Activated T-cell treated with anti-CD3 and anti-CD28 coated beads for 4 hours (primary cell): ENCODE results near the gene TMEM63C.
A peak's percentile ranks its signal among the peaks of the same experiment; 100 is the strongest.

Experiments used
- DNase-seq: peaks from one replicate; pipeline ENCODE4 v3.0.0-alpha.2; 2020

The TMEM63C gene

DNA sequence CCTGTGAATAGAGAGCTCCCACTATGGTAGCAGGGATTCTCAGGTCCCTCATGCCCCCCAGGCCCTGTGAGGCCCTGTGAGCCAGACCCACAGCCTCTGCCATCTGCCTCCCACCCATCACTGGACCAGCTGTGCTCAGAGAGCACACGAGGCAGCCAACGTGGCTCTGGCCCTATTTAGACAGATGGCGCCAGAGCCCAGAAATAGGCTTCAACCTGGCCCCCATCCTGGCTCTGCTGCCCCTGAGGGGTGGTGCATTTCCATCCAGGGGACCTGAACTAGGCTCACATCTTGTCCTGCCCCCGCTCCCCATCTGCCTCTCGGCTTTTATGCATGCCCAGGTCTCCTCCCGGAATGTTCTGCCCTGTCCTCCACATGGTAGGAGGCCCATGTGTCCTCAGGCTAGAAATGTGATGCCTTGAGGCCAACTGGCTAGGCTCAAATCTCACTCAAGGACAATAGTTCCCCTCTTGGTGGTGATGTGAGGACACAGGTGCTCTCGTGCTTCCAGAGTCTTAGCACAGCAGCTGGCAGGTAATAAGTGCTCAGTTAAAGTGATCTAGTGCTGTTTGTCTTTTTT is 18.9 kb downstream of the TMEM63C start:
- DNase-seq = no peak

DNA sequence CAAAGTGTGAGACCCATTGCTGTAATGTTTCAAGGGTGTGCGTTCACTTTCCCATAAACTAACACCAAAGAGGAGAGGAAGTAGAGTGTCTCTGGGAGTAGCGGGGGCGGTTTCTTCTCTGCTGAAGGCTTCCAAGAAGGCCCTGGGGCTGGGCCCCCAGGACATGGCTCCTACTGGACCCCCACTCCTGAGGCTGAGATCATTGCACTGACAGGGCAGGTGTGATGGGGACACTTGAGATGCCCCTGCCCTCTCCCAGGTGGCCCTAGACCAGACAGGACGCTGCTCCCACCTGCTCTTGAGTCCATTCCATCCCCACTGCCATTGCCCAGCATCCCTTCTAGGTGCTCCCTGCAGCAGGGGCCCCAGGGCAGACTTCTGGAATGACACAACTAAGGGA is 20.1 kb downstream of the TMEM63C start:
- no peak for DNase-seq

DNA sequence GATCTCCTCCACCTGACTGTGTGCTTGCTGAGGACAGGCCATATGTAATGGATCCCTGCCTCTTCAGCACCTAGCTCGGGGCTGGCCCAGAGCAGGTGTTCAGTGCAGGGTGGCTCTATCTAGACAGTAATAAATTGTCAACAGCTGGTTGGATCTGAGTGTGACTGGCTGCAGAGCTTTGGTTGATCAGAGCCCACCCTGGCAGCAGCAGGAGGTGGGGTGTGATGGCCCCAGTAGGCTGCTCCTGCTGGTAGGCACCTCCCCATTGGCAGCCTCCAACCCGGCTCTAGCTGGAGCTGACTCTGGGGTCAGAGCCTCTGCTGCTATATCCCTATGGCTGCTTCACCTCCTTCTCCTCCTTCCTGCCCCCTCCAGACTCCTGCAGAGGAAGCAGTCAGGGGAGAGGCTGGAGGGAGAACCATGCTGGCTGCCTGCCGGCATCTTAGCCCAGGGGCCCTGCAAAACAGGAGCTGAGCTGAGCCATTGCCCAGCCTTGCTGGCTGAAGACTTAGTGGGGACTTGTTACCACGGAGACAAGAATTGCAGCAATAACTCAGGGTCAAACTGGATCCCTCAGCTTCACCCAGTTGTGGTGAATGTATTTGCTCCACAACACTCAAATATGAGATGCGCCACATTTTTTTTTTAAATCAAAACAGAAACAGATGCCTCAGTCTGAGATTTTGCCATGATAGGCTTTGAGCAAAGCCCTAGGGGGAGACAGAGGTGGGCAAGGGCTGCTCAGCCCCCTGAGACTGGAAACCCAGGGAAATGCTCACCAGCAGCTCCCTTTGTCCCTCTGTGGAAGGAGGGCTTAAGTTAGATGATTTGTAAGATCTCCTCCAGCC is 22.2 kb downstream of the TMEM63C start:
- no peak for DNase-seq

DNA sequence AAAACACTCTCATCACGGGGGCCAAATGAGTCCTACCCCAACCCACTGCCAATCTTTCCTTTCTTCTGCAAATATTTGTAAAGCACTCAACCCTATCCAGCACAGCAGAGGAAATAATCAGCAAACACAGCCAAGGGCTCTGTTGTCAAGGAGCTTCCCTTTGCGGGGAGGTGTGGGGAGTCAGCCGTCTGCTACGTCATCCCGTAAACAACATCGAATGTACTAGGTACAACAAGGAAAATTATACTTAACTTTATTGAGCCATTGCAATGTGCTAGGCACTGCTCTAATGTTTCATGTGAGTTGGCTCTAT is 22.8 kb downstream of the TMEM63C start:
- no peak for DNase-seq

DNA sequence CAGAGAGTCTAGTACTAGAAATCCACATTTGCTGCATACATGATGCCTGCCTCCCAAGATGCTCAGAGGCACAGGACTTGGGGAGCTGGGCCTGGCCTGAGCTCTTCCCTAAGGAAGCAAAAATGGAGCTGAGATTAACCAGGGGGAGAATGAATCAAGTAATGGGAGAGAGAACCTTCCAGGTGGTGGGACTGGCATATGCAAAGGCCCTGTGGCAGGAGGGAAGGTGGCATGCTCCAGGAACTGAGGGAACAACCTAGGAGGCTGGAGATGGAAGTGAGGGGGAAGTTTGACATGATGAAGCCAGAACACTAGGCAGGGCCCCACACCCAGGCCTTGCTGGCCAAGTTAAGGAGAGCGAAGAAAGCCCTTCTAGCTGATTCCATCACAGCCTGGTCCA is 23.3 kb downstream of the TMEM63C start:
- no peak for DNase-seq

DNA sequence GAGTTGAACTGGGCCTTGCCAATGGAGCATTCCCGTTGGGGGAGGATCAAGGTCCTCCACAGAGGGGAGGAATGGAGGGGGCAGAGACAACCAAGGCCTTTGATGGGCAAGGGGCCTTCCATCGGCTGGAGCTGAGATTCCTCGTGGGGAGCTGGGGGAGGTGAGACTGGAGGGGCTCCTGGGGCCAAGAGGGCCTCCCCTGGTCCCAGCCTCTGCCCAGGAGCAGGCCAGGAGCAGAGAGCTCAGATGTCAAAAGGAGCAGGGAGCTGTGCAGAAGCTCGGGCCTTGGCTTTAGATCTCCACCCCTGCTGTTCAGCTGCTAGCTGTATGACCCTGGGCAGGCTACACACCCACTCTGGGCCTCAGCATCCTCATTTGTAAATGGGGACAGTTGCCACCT is 24.0 kb downstream of the TMEM63C start:
- no peak for DNase-seq

DNA sequence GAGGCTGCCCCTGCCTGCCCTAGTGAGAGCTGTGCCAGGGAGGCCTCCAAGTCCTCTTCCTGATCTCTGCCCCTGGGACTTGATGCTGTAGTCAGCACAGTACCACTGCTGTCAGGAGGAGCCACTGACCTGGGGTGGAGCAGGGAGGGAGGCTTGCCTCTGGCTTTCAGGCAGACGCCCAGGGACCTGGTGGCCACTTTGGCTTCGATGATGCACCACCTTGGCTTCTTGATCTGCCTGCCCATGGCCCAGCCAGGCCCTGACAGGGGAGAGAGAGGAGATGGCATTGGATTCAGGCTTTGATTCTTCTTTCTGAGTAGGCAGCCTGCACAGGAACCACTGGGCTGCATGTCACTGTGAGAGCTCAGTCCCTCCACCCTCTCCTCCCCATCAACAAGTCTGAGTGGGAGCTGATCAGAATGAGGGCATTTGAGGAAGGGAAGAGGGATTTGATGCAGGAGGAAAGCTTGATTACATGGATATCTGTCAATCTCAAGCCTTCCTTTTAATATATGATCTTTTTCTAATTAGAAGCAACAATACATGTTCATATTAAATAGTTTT is 24.7 kb downstream of the TMEM63C start:
- no peak for DNase-seq

DNA sequence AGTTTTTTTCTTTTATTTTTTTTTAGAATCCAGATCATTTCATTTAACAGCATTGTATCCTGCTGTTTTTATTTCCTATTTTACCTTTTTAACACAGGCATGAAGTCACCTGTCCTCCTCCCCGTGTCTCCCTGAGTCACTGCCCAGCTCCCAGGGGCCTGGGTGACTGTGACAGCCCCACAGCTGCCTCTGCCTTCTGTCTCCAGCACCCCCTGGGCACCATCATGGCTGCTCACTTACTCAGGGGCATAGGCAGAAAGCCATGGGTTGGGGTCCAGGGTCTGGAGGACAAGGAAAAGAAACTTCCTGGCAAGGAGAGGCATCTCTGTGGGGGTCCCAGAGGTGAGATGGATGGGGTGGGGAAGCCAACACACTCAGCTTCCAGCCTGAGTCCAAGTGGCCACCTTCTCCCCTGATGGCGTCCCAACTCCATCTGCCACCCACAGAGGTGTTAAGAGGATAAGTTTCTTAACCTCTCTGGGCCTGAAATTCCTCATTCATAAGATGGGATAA is 25.3 kb downstream of the TMEM63C start:
- DNase-seq = no peak

DNA sequence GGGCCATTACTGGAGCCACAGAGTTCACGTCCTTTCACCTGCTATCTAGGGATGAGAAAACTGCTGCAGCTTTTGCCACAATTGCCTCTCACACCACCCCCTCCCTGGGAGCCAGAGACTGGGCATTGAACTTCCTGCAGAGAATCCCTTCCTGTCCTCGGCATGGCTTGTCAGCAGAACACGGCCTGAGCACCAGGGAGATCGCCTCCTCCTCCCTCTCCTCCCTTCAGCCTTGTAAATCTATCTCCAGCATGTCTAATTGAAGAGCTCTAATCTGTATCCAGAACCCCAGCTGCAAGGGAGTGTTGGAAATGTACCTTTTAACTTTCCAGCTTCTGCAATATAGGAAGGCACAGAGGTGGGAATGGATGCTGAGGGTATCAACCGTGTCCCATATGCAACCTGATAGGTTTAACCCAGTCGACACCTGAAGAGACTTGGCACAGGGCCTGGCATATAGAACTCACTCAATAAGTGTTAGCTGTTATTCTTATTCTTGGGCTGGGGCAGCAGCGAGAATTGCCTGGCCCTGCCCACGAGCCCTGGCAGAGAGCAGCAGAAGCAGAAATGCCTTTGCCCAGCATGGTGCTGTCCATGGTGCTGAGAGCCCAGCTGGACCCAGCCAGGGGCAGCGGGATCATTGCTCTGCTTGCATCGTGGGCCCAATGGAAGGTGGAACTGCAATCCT is 26.8 kb downstream of the TMEM63C start:
- DNase-seq = peak; percentile 19

DNA sequence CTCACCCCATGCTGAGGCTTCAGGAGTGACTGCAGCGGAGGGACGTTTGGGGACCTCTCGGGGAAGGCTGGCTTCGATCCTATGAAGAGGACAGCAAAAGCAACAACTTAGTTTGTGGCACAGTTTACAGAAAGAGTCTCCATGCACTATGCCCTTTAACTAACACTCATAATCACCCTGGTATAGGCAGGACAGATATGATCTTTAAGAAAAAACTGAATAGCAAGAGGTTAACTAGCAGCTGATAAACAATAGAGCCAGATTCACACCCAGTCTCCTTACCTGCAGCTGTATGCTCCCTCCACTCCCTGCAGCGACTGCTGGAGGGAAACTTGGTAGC is 27.4 kb downstream of the TMEM63C start:
- DNase-seq = no peak

DNA sequence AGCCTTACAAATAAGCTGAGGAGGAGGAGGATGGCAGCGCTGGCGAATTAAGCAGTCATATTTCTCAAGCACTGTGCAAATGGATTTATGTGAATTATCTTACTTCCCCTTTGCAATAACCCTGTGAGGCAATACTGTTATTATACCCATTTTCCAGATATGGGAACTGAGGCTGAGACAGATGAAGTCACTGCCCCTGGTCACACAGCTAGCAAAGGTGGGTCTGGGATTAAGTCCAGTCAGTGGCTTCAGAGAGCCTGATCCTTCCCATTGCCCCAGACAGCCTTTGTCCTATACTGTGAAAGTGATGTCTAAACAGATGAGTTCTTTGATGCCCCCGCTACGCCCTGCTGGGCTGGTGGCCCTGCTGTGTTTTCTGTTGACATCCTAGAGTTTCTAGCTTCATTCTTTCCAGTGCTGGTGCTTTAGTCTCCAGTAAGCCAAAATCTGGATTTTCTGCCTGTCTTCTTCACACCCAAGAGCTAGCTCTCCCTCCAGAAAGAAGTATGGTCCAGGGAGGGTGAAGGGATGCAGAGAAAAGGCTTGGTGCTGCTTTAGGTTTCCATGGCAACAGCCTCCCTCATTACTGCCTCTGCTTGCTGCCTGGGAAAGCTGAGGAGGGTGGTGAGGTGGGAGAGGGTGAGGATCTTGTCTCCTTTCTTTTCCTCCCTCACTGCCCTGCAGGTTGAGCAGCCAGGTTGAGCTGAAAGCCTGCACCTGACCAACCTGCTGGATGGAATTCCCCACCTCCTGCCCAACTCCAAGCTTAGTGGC is 30.7 kb downstream of the TMEM63C start:
- DNase-seq = no peak

DNA sequence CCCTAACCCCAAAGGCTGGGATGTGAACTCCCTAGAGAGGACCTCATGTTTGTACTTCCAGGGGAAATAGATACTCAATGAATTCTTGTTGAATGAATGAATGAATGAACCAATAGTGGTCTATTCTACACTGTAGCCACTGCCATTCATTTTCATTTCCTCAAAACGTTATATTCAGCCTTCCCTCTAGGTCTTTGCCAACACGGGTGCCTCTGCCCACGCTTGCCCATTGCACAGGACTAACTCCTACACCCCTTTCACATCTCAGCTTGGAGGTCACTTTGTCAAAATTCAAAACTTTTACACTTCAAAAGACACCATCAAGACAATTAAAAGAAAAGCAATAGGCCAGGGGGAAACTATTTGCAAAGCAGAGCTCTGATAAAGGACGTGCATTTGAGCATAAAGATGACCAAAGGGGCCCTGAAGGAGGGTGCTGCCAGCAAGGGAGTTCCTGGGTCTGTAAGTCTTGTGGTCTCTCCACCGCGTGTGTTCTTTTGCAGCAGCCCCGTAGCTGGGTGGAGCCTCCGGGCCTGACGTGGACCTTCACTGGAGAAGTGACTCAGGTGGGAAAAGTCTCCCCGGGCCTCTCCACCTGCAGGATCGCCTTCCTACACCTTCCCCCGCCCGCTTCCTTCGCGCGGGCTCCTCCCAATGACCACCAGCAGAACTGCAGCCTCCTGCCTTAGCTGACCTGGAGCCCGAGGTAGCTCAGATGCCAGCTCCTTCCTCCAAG is 31.5 kb downstream of the TMEM63C start:
- DNase-seq = peak; percentile 6

DNA sequence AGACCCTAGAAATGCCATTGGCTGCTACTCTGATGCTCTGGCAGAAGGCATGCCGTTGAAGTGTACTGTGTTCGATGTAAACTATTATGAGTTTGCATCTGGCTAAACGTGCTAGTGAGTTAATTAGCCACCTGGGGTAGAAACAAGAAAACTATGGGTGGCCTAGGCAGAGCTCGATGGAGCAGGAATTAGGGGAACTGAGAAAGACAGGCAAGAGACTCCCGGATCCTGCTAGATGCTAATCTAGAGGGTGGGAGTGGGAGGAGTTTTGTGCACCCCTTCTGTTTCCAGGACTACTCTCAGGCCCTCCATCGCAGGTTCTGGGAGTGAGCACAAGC is 32.0 kb downstream of the TMEM63C start:
- no peak for DNase-seq

DNA sequence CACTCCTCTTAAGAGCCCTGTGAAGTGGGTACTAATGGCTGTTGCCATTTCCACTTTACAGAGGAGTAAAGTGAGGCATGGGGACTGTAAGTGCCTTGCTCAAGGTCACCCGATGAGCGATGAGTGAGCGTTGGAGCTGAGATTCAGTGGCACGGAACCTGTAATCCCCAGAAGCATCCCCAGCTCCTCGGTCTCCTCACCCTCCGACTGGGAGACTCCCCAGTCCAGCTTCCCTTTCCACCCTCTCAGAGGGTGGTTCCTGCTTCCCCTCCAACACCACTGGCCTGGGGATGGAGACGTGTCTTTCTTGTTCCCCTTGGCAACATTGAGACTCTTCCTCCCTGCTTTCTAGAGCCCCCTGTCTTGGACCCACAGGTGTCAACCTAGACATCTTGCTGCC is 32.6 kb downstream of the TMEM63C start:
- no peak for DNase-seq

DNA sequence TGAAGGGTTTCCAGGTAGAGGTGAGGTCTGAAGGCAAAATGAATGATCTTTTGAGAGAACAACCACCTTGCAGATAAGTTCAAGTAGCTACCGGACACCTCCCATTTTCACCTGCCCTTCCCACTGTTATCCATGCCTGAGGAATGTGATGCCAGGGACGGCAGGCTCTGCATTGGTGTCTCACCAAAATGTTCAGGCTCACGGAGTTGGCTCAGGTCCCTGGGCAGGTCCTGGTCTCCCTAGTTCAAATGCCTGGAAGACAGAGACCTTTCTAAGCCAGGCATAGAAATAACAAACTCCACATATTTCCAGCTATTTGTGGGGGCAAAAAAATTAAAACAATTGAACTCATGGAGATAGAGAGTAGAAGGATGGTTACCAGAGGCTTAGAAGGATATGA is 36.0 kb downstream of the TMEM63C start:
- no peak for DNase-seq

DNA sequence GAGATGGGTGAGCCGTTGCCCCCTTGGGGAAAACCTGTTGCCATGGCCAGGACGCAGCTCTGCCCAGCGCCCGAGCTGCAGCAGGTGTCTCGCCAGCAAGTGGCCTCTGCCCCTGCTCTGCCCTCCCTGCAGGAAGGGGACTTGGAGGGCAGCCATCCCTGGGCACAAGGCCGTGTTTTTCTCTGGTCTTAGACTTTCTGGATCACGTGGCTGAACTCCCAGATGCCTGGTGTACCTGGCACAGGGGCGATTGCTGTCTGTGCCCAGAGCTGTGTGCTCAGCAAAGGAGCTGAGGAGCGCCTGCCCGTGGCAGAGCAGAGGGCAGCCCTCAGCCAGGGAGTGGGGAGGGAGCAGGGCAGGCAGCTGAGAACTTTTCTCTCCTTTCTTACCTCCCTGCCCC is 38.0 kb downstream of the TMEM63C start:
- DNase-seq = no peak

DNA sequence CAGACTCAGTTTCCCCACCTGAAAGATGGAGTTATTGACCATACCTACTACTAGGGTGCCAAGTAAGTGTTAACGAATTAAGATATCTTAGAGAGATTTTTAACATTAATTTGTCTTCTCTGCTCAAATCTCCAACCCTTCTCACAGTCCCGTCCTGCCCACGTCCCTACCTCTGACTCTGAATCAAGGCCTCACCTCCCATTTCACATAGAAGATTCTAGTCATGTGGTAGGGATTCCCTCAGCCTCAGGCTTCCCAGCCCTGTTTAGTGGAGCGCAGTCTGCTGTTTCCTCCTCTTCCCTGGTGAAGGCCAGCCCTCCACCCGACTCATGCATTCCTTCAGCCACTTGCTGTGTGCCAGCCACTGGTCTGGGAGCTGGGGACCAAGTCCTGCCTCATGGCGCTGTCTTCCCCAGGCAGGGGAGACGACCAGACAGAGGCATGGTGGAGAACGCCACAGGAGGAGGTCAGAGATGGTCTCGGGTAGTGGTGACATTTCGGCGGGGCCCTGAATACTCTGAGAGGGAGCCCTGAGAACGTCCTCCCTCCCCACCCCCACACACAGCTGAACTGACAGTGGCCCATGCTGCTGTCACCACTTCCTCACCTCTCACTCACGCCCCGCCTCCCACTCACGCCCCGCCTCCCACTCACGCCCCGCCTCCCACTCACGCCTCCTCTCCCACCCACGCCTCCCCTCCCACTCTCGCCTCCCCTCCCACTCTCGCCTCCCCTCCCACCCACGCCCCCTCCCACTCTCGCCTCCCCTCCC is 38.8 kb downstream of the TMEM63C start:
- DNase-seq = no peak

DNA sequence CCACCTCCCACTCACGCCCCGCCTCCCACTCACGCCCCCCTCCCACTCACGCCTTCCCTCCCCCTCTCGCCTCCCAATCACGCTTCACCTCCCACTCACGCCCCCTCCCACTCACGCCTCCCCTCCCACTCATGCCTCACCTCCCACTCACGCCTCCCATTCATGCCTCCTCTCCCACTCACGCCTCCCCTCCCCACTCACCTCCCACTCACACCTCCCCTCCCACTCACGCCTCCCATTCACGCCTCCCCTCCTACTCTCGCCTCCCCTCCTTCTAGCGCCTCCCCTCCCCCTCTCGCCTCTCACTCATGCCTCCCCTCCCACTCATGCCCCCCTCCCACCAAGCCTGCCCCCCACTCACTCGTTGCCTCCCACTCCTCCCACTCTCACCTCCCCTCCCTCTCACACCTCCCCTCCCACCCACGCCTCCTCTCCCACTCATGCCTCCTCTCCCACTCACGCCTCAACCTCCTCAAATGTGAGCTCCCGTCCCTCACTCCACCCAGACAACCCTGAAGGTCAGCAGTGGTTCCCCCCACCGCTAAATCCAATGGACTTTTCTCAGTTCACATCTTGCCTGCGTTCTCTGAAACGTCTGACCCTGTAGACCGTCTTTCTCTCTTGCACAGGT is 39.8 kb downstream of the TMEM63C start:
- no peak for DNase-seq

DNA sequence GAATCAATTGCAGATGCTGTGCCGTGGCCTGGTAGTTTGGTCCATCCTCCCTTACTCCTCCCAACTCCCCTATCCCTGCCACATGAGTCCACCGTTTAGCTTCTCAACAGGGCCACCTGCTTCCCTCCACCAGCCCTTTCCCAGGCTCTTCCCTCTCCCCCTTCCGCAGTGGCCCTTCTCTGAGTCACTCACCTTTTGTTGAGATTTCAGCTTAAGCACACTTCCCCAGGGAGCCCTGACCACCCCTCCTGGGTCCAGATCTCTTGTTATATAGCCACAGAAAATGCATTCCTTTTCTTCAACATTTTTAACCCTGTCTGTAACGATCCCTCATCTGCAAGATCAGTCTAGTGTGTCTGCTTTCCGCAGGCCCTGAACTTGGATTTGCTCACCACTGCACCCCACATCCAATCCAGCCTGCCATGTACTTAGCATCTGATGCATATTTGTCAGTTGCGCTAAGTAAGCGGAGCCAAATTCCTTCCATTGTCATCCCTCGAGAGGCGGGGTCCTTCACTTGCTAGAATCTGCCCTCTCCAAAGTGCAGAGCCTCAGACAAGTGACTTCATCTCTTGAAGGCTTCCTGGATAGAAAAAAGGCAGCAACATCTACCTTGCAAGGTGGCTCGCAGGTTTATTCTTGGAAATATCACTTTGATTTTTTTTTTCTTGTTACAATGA is 41.1 kb downstream of the TMEM63C start:
- no peak for DNase-seq

DNA sequence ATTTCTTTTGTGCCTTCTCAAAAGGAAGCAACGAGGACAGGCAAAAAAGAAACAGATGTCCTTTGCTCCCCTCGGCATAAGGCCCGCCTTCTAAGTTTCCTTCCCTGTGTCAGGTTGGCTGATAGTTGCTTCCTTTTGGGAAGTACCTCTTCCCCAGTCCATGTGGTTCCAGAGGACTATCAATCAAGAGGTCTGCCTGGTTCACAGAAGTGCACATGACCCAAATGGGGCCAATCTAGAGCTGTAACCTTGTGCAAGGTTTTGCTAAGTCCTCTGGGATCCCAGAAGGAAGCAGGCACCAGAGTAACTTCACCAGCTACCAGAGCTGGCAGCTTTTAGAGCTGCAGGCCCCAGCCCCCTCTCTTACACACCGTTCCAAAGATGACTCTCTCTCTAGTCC is 42.6 kb downstream of the TMEM63C start:
- no peak for DNase-seq

DNA sequence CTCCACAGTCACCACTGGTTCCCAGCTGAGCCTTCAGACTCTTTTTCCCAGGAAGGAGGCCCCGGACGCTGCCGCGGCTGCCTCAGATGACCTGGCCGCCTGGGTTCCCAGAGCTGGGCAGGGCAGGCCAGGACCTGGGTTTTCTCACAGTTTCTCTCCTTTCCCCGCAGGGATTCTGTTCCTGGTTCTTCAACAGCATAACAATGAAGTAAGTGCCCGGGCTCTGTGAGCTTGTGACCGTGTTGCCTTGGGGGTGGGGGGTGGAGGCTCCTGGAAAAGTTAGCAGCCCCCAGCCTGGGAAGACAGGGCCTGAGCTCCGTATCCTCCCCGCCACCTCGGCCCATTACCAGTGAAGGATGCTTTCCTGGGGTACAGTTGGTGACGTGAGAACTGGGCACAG is 43.7 kb downstream of the TMEM63C start:
- no peak for DNase-seq
